Dendritic cell treated with granulocyte-macrophage colony-stimulating factor and Interleukin-4, amounts not matched to agents 40 ng/mL and 50 ng/mL, for 4 days (primary cell): ENCODE results near the gene LRRC75A.

Experiments
- H3K27ac Mint-ChIP-seq: one replicate; pipeline ENCODE4 v1.8.0; 2022; ENCODE audit warnings: mild to moderate bottlenecking, mixed read lengths
- H3K27me3 Mint-ChIP-seq: one replicate; pipeline ENCODE4 v1.8.0; 2022; ENCODE audit warnings: mild to moderate bottlenecking, mixed read lengths
- H3K36me3 Mint-ChIP-seq: one replicate; pipeline ENCODE4 v1.8.0; 2022; ENCODE audit warnings: low read depth, mixed read lengths
- H3K4me1 Mint-ChIP-seq: one replicate; pipeline ENCODE4 v1.8.0; 2022; ENCODE audit warnings: low read depth, mixed read lengths
- H3K4me3 Mint-ChIP-seq: one replicate; pipeline ENCODE4 v1.8.0; 2022; ENCODE audit warnings: mild to moderate bottlenecking, moderate library complexity, mixed read lengths
- H3K9me3 Mint-ChIP-seq: one replicate; pipeline ENCODE4 v1.8.0; 2022; ENCODE audit warnings: mixed read lengths
- intact Hi-C: fragments of 100-400 bp; cut with micrococcal nuclease; formaldehyde crosslinking; loops from one replicate; pipeline ENCODE4 v1.15.0; 2022

The LRRC75A gene

DNA sequence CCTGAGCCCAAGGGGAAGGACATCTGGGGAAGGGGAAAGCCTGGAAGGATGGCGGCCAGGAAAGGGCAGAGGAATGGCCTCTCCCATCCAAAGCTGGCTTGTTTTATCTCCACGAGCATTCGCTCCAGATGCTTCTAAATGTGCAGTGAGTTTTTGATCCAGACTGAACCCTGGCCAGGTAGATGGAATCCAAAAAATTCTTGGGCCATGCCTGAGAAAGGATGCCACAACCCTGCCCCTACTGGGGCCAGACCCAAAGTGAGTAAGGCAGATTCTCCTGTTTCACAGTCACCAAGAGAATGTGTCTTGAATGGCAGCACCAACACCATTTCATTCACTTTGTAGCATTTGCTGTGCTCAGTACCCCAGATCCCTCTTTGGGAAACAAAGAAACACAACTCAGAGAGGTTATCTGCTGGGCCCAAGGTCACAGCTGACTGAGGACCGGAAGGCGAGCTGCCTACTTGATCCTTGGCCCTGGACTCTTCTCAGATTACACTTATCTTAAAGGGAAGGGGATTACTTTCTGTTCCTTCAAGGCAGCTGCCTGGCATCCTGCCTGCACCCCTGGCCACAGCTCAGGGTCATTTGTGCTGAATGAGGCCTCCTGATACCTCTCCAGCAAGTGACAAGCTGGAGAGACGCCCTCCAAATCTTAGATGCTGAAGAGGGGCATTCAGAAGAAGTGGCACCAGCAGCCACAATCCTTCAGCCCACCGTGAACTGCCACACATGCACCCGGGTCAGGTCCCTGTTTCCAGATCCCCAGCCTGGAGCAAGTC, 3.6 kb downstream of the LRRC75A start:
- intact Hi-C loops = no loop called here
- no peaks in the 10 kb centered on the region for H3K9me3 Mint-ChIP-seq
- H3K27me3 Mint-ChIP-seq = peaks cover 67% of the 10 kb centered on the region
- no peaks in the 10 kb centered on the region for H3K36me3 Mint-ChIP-seq
- no peak overlapping the region for H3K4me3 Mint-ChIP-seq
- H3K27ac Mint-ChIP-seq = no peak overlapping the region
- H3K4me1 Mint-ChIP-seq = peaks cover 28% of the 10 kb centered on the region

DNA sequence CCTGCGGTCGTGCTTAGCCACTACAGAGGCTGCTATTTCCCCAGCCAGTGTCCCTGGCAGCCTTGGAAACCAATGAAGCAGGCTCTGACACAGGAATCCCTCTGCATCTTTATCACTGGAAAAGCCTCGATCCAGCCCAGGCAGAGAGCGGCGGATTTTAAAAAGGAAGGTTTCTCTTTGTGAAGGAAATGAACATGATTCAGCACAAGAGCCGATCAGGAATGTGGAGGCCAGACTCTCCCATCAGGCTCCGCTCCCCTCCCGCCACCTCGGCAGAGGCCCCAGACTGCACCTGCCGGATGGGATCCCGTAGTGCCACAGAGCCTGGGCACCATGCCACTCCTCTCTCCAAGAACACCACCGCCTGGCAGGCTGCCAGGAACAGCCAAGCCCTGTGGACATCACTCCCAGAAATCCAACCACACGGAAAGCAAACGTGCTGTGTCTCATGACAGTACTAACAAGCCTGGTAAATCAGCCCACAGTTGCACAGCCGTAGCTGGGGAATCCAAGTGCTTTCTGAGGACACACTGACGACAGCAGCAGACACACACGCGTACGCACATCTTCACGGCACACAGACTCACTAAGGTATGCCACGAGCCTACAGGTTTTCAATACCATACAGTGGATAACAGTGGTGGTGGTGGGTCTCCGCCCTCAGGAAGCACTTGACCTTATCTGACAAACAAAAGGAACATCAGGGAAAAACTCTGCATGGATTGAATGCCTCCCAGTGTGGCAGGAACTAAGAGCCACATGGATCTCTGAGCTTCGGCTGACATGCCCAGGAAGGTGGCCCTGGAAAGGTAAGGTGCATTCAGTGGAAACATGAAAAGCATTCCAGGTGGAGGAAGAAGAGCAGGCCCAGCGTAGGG, 5.4 kb downstream of the LRRC75A start:
- no peaks in the 10 kb centered on the region for H3K9me3 Mint-ChIP-seq
- H3K4me1 Mint-ChIP-seq = peaks cover 22% of the 10 kb centered on the region
- no peak overlapping the region for H3K4me3 Mint-ChIP-seq
- H3K27ac Mint-ChIP-seq = no peak overlapping the region
- no peaks in the 10 kb centered on the region for H3K36me3 Mint-ChIP-seq
- H3K27me3 Mint-ChIP-seq = peaks cover 54% of the 10 kb centered on the region
- intact Hi-C loops = no loop called here

DNA sequence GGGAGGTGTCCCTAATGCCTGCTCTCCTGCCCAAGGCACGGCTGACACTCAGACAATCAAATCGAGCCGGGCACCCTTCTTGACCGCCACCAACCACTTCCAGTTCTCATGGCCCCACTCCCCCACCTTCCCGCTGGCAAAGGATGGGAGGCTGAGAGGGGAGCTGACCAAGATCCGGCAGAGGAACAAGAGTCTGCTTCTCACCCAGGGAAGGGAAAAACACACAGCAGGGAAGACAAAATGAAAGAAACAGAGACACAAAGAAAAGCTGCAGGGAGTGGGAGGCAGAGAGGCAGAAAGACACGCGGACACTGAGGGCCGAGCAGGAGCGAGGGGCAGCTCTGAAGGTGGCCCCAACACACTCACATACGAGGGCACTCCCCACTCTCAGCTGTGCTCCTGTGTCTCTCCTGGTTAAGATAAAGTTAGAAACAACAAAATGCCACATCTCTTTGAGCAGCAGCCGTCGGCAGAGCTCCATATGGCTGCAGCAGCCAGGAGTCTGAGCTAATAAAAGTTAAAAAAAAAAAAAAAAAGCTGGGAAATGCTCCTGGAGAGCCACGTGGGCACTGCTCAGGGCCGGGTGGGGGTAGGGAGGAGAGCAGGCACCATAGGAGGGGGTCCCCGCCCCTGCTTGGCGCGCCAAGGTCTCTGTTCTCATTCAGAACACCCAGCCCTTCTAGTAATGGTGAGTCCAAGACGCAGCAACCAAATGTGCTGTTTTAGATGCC, 7.4 kb downstream of the LRRC75A start:
- peaks cover 16% of the 10 kb centered on the region for H3K4me1 Mint-ChIP-seq
- H3K36me3 Mint-ChIP-seq = no peaks in the 10 kb centered on the region
- H3K4me3 Mint-ChIP-seq = no peak overlapping the region
- peaks cover 38% of the 10 kb centered on the region for H3K27me3 Mint-ChIP-seq
- H3K9me3 Mint-ChIP-seq = no peaks in the 10 kb centered on the region
- H3K27ac Mint-ChIP-seq = no peak overlapping the region
- intact Hi-C loops = no loop called here

DNA sequence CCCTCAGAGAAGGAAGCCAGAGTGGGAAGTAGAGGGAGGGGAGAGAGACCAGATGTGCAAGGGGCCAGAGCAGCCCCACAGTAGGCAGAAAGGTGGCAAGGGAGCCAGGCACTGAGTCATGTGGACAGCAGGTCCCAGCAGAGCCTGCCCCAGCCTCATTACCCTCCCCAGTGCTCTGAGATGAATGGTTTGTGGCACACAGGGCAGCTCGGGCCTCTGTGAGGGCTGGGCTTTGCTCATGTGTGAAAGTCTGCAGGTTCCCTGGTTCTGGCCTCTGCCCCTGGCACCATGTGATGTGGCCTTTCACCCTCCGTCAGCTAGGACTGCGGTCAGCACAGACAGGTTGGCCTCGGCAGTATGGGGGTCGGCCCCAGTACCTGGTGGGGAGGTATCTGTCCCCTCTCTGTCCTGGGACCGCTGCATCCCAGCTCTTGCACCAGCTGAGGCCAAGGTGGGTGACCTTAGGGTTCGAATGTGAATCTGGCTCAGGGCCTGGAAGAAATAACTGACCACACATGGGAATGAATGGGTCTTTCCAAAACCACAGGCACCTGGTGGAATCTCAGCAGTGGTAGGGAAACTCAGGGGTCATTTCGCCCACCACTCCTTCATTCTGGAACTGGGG, 8.9 kb downstream of the LRRC75A start:
- H3K27ac Mint-ChIP-seq = no peak overlapping the region
- peaks cover 29% of the 10 kb centered on the region for H3K27me3 Mint-ChIP-seq
- intact Hi-C loops = no loop called here
- no peaks in the 10 kb centered on the region for H3K9me3 Mint-ChIP-seq
- H3K4me1 Mint-ChIP-seq = peaks cover 16% of the 10 kb centered on the region
- H3K36me3 Mint-ChIP-seq = no peaks in the 10 kb centered on the region
- H3K4me3 Mint-ChIP-seq = no peak overlapping the region

DNA sequence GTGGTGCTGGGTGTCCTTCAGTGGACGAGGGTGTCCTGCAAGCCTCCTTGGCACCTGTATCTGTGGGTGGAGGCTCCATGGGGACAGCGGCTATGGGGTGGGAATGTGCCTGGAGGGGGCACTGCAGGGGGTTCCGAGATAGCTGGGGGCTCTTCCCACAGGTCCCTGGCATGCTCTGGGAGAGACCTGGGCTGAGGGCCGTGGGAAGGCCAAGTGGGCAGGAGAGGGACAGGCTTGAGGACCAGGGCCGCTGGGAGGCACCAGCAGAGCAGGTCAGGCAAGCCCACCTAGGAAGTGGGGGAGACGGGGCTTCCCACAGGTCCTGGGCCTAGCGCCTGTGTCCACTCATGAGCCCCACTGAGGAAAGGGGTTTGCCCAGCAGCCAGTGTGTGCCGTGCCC, 9.7 kb downstream of the LRRC75A start:
- no peak overlapping the region for H3K4me3 Mint-ChIP-seq
- no peaks in the 10 kb centered on the region for H3K9me3 Mint-ChIP-seq
- peaks cover 16% of the 10 kb centered on the region for H3K4me1 Mint-ChIP-seq
- H3K36me3 Mint-ChIP-seq = no peaks in the 10 kb centered on the region
- H3K27ac Mint-ChIP-seq = no peak overlapping the region
- peaks cover 25% of the 10 kb centered on the region for H3K27me3 Mint-ChIP-seq
- intact Hi-C loops = no loop called here

DNA sequence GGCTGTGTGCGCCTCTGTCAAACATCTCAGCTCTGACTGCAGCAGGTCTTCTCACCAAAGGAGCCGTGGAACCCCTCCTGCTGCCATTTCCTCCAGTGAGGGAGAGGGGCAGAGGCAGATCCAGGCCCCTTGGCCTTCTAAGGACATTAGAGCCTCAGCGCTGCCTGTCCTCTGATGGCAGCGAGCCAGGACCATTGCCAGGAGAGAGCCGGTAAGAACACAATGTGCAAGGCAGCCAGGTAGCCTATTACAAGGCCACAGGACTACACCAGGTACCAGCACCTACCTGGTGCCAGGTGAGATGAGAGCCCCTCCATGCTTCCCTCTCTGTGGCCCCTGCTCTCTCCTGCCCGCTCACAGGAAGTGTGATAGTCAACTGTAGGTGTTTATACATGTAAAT, 11.0 kb downstream of the LRRC75A start:
- no peak overlapping the region for H3K4me3 Mint-ChIP-seq
- H3K27ac Mint-ChIP-seq = no peak overlapping the region

DNA sequence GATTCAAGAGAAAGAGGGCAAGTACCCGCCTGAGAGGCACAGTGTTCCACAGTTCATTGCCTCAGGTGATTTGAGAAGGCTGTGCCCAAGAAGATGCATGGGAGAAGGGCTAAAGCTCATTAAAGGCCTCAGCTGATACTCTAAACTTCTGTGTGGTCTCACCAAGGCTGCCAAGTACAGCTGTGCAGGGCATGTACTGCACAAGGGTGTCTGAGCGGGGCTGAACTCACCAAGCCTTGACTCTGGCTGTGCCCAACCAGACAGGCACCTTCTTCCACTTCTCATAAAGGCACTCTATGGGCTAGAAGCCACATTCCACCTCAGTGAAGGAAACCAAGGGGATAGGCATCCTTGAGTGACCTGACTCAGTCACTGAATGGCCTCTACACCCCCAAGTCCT, 12.7 kb downstream of the LRRC75A start:
- H3K27ac Mint-ChIP-seq = no peak overlapping the region
- no peaks in the 10 kb centered on the region for H3K36me3 Mint-ChIP-seq
- intact Hi-C loops = no loop called here
- peaks cover 2% of the 10 kb centered on the region for H3K27me3 Mint-ChIP-seq
- H3K9me3 Mint-ChIP-seq = no peaks in the 10 kb centered on the region
- H3K4me1 Mint-ChIP-seq = peaks cover 4% of the 10 kb centered on the region
- no peak overlapping the region for H3K4me3 Mint-ChIP-seq

More for the DNA sequence above, 11.0 kb downstream of the LRRC75A start:
- H3K9me3 Mint-ChIP-seq = no peaks in the 10 kb centered on the region
- no peaks in the 10 kb centered on the region for H3K36me3 Mint-ChIP-seq
- intact Hi-C loops = no loop called here
- peaks cover 7% of the 10 kb centered on the region for H3K4me1 Mint-ChIP-seq
- H3K27me3 Mint-ChIP-seq = peaks cover 15% of the 10 kb centered on the region

DNA sequence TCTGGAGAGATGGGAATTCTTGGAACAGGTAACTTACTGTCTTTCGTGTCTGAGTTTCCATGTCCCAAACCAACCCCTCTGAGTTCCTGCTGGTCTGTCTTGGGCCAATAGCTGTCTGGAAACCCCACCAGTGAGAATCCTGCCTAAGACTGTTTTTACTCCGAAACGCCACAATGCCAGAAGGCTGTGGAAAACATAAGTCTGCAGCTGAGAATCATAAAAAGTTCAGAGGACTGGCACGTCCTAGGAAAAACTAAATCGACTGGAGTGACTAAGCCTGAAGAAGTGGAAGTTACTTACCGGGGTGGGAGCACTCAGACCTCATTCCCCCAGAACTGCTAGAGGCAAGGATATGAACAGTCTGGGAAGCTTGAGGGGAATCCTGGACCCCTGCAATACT, 13.3 kb downstream of the LRRC75A start:
- H3K27ac Mint-ChIP-seq = no peak overlapping the region
- H3K9me3 Mint-ChIP-seq = no peaks in the 10 kb centered on the region
- H3K4me3 Mint-ChIP-seq = no peak overlapping the region
- peaks cover 4% of the 10 kb centered on the region for H3K4me1 Mint-ChIP-seq
- intact Hi-C loops = no loop called here
- no peaks in the 10 kb centered on the region for H3K36me3 Mint-ChIP-seq
- H3K27me3 Mint-ChIP-seq = no peaks in the 10 kb centered on the region

DNA sequence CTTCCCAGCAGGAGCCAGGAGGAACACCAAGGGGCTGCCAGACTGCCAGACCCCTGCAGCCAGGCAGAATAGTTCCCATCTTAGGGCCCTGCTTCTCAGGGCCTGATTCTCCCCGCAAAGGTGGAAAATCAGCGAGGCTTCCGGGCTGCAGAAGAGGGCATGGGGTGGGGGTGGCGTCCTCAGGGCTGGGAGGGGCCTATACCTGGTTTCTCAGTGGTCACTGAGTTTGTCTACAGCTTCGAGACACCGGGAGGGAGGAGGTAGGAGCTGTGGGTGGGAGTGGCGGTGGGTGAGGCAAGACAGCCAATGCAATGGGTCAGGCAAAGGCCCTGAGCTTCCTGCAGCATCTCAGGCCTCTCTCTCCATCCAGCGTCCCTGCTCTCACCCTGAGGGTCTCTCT, 14.3 kb downstream of the LRRC75A start:
- intact Hi-C loops = no loop called here
- Mint-ChIP-seq H3K4me1 (peaks cover 4% of the 10 kb centered on the region), H3K4me3 (no peak overlapping the region), H3K9me3 (no peaks in the 10 kb centered on the region), H3K27me3 (no peaks in the 10 kb centered on the region), H3K36me3 (no peaks in the 10 kb centered on the region), H3K27ac (no peak overlapping the region)

DNA sequence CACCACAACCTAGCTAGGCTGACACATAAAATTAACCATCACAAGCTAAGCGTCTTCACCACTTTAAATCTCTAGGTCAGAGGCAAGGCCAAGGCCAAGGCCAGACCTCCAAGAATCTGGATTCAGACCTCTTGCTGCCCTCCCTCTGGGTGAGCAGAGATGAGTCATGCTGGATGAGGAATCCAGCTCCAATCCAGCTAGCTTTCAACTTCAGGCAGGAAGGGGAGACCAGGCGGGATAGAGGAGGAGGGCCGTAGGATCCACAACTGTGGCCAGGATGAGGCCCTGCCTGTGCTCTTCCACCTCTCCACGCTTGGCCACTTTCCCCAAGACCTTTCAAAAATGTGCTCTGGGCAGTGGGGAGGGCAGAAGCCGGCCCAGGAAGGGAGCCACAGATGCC, 14.7 kb downstream of the LRRC75A start:
- no peaks in the 10 kb centered on the region for H3K36me3 Mint-ChIP-seq
- H3K4me3 Mint-ChIP-seq = no peak overlapping the region
- no peaks in the 10 kb centered on the region for H3K27me3 Mint-ChIP-seq
- intact Hi-C loops = no loop called here
- peaks cover 4% of the 10 kb centered on the region for H3K4me1 Mint-ChIP-seq
- H3K9me3 Mint-ChIP-seq = no peaks in the 10 kb centered on the region
- no peak overlapping the region for H3K27ac Mint-ChIP-seq

DNA sequence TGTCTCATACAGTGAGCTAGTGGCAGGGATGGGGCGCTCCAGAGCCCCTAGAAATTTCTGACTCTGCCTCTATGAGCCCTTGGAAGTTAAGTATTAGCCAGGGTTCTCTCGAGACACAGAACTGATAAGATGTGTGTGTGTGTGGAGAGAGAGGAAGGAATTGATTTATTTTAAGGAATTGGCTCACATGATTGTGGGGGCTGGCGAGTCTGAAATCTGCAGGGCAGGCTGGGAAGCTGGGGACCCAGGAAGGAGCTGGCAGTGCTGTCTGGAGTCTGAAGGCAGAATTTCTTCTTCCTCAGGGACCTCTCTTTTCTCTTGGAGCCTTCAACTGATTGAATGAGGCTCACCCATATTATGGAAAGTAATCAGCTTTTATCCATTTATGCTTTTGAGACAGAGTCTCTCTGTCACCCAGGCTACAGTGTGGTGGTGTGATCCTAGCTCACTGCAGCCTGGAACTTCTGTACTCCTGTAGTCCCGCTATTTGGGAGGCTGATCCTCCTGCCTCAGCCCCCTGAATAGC, 16.8 kb downstream of the LRRC75A start:
- Mint-ChIP-seq H3K27me3 (no peaks in the 10 kb centered on the region), H3K4me1 (peaks cover 4% of the 10 kb centered on the region), H3K27ac (no peak overlapping the region), H3K36me3 (no peaks in the 10 kb centered on the region), H3K4me3 (no peak overlapping the region), H3K9me3 (no peaks in the 10 kb centered on the region)
- intact Hi-C loops = no loop called here

DNA sequence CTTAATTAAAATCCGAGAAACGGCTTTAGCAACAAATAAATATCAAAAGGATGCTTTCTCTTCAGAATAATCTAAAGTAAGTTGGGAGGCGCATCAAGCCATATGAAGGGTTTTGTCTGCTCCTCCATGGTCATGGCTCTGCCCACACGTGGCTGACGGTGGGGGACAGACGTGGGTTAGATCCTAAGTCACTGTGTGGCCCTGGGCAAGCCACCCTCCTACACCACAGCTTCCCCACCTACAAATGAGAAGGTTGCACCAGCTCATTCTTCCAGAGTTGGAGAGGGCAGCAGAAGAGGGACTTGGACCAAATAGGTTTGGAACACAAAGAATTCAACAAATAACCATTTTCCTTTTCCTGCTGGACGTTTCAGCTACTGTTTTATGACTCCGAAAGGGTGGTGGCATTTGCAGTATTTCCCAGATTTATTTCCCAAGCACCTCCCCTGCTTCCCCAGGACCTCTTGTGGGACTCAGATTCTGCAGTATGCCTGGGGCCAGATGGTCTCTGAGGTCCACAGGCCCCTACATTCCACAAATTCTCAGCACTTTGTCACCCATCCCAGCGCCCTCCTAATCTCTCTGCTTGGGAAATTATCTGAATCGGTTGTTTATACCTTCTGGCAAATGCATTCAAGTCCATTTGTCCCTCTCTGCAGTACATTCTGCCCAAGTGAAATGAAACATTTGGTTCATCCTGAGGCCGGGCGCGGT, 17.8 kb downstream of the LRRC75A start:
- intact Hi-C loops = no loop called here
- no peak overlapping the region for H3K27ac Mint-ChIP-seq
- no peak overlapping the region for H3K4me3 Mint-ChIP-seq
- H3K4me1 Mint-ChIP-seq = peaks cover 4% of the 10 kb centered on the region
- no peaks in the 10 kb centered on the region for H3K9me3 Mint-ChIP-seq
- peaks cover 1% of the 10 kb centered on the region for H3K27me3 Mint-ChIP-seq
- no peaks in the 10 kb centered on the region for H3K36me3 Mint-ChIP-seq
